Hepatocyte (in vitro differentiated cells): ENCODE measurements around the gene LFNG.

Experiments
- CTCF ChIP-seq: fragments of 200-600 bp; sonication (generic); IDR thresholded peaks from 2 replicates; pipeline ENCODE4 v1.5.1; 2016; ENCODE audit warnings: antibody characterized with exemption, mild to moderate bottlenecking; ENCODE audit not compliant: poor library complexity
- EZH2 ChIP-seq: fragments of 200-600 bp; sonication (generic); IDR thresholded peaks from 2 replicates; pipeline ENCODE4 v1.6.1; 2016; ENCODE audit warnings: antibody characterized with exemption, mild to moderate bottlenecking, borderline replicate concordance

GRCh38 chr7:2505401-2505800 is 14.2 kb upstream of the LFNG start:
- TF ChIP-seq CTCF (no peak), EZH2 (no peak)
